ENCODE data around the gene TAF8.
A peak's percentile ranks its signal among the peaks of the same experiment; 100 is the strongest.

Gene TAF8

DNA sequence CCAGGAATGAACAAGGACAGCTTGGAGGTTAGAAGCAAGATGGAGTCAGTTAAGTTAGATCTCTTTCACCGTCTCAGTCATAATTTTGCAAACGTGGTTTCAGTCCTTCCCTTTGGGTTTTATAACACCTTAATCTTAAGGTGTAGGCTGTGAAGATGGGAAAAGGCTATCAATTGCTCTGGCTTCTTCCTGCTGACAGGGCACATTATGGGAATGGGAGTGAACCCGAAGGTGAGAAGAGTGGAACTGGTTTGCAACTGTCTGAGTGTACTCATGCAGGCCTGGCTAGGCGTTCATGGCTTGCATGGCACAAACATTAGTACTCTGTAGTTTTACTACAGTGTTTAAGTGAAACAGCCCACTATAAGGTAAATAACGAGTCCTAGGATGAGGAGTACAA is 9.4 kb downstream of the TAF8 start:
- DNase-seq (ENCODE audit: low read depth): no peak

DNA sequence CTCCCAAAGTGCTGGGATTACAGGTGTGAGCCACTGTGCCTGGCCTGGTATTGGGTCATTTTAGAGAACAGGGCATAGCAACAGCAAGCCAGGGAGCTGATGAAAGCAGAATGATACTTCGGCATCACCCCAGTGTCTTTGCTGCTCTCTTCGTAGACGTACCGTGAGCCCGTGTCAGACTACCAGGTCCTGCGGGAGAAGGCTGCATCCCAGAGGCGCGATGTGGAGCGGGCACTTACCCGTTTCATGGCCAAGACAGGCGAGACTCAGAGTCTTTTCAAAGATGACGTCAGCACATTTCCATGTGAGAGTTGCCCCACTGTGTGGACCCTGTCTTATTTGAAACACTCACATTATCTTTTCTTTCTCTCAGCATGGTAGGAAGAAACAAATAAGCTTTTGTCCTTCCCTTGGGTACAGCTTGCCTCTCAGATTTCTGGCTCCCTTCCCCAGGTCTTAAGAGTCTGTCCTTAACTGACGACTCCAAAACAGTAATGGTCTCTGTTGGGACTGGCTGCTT is 15.9 kb downstream of the TAF8 start:
- DNase-seq (ENCODE audit: low read depth): no peak

DNA sequence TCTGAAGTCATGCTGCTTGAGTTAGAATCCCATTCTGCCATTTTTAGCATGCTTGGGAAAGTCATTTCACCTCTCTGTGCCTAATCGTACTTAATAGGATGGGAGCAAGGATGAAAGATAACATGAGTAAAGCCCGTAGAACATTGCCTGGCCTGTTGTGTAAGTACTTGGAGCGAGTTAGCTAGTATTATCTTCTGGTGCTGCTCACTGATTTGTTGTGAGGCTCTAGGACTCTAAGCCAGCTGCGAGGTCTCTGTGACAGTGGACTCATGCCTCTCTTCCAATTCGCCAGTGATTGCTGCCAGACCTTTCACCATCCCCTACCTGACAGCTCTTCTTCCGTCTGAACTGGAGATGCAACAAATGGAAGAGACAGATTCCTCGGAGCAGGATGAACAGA is 17.8 kb downstream of the TAF8 start:
- DNase-seq (ENCODE audit: low read depth): no peak

DNA sequence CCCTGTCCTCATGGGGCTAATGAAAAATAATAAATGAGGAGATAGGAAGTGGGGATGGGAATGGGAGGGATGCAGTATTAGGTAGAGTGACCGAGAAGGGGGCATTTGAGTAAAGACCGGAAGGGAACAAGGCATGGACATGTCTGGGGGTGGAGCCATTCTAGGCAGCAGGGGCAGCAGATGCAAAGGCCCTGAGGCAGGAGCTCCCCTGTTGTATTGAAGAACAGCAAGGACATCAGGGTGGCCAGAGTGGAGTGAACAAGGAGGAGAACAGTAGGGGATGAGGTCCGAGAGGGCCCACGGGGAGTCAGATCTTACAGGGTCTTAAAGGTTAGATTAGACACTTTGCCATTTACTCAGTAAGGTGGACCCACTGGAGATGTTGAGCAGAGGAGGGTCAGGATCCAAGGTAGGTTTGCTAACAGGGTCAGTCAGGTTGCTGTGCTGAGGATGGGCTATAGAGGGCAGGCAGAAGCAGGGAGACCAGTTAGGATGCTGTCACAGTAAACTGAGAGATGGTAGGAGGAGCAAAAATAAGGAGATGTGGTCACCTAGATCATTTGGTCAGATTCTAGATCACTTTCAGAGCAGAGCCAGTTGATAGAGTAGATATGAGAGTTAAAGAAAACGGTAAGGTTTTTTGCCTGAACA is 18.7 kb downstream of the TAF8 start:
- DNase-seq (ENCODE audit: low read depth): no peak

DNA sequence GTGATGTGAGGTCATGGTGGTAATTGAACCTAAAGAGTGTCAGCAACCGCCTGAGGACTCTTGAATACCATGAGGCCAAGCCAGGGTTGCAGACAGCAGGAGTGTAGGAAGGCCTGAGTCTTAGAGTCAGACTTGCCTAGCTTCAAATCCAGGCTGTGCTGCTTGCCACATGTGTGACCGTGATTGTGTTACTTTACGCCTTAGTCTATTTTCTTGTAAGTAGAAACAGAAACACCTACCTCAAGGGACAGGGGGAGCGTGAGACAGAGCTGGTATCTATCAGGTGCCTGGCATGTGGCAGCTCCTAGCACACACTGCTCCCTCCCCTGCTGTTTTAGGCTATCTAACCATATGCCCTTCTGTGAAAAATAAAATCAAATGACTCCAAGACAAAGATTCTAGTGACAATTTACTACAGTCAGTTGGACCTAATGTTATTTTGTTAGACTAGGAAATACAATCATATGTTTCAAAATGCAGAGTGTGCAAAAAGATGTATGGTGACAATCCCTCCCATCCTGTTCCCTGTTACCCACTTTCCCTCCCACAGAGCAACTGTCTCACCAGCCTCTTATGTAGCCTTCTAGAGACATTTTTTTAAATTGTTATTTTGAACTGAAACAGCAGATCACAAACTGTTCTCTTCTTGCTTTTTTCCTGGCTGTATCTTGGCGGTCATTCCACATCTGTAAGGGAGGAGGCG is 21.7 kb downstream of the TAF8 start:
- no peak for DNase-seq (ENCODE audit: low read depth)

DNA sequence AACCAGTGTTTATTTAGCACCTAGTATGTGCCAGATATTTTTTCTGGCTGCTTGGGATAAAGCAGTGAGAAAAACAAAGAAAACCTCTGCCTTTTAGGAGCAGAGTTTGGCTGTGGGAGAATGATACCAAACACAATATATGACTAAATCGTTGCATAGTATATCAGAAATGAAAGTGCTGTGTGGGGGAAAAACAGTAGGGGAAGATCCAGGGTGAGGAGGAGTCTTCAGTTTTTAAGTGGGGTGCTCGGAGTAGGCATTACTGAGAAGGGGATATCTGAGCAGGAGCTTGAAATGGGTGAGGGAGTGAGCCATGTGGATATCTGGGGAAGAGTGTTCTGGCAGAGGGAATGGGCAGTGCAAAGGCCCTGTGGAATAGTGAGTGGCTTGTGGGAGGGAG is 23.0 kb downstream of the TAF8 start:
- no peak for DNase-seq (ENCODE audit: low read depth)

DNA sequence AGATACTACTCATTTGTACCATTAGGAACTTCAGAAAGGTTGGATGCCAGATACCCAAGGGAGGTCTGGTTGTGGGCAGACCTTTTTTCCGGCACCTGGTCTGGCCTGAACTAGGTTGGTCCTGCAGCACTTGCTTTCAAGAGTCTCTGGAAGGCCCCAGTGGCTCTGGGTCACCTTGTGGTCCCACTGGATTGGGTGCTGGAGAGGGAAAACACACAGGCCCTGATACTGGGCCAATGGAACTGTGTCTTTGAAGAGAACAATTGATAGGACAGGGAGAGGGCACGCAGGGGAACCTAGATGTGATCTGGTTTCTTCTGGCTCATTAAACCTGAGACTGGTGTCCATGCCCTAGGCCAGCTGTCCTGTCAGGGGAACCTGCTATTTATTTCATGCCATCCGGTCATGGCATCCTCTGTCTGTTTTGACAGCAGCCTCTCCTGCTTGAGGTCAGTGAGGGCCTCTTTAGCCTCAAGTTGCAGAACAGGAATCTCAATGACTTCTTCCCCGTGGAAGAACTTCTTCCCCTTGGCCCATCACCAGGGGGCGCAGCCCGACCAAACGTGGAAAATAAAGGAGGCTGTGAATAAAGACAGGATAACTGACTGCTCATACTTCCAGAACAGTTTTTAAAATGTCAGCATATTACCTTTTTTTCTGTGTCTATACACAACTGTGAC is 25.0 kb downstream of the TAF8 start:
- DNase-seq (ENCODE audit: low read depth): peak; percentile 35

DNA sequence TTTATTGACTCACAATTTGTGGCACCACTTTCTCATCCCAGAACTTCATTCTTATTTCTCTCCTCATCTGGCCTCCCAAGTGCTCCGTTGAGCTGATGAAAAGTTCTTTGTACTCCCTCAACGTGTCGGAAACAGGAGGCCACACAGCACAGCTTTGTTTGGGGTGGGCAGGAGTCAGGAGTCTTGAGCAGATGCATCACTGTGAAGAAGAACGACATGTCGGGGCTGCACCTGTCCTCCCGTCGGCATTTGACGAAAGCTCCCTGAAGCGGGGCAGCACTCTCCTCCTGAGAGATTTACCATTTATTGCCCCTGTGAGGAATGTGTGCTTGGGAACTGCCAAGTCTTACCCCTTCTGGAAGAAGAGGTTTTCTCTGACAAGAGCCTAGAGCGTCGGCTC is 28.1 kb downstream of the TAF8 start:
- no peak for DNase-seq (ENCODE audit: low read depth)

DNA sequence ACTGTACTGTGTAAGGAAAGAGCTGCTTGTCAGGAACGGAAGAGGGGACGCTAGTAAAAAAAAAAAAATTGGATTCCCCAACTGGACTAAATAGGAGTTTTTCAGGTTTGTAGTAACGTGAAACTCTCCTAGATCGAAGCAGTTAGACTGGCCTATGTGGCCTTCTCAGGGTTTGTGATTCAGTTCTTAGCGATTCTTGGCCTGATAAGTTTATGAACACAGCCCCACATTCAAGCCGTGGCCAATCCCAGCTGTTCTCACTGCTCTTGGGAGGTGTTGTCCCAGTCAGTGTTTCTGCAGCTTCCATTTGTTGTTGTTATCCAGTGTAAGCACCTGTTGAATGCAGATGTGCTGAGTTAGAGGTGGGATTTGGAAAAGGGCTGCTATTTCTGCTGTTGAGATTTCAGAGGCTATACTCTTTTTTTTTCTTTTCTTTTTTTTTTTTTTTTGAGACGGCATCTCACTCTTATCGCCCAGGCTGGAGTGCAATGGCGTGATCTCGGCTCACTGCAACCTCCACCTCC is 29.7 kb downstream of the TAF8 start:
- no peak for DNase-seq (ENCODE audit: low read depth)

DNA sequence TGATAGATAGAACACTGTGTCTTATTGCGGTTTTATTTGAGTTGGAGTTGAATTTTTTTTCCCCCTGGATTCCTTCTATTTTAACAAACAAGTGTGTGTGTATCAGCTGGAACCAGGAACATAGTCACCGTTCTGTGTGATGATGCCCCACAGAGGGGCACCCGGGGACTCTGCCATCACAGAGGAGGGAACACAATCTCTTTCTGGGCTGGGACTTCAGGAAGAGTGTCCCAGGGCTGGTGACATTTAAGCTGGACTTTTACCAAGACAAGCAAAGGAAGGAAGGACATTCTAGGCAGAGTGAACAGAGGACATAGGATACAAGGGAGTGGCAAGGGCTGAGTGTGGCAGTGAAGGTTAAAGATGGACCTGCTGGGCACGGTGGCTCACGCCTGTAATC is 33.2 kb downstream of the TAF8 start:
- no peak for DNase-seq (ENCODE audit: low read depth)

DNA sequence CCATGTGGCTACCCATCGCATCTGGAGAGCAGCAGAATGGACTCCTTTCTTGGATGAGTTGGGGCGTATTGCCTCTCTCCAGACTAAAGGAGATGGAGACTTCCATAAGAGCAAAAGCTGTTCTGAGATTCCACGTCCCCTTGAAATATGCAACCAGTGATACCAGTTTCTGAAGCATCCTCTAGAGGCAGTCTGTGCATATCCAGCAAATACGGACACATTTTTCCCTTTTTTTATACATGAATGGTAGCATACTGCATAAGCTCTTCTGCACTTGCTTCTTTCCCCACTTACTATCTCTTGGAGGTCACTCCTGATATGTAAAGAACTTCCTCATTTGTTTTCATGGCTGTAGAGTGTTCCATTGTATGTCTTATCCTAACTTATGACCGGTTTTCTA is 34.6 kb downstream of the TAF8 start:
- no peak for DNase-seq (ENCODE audit: low read depth)

DNA sequence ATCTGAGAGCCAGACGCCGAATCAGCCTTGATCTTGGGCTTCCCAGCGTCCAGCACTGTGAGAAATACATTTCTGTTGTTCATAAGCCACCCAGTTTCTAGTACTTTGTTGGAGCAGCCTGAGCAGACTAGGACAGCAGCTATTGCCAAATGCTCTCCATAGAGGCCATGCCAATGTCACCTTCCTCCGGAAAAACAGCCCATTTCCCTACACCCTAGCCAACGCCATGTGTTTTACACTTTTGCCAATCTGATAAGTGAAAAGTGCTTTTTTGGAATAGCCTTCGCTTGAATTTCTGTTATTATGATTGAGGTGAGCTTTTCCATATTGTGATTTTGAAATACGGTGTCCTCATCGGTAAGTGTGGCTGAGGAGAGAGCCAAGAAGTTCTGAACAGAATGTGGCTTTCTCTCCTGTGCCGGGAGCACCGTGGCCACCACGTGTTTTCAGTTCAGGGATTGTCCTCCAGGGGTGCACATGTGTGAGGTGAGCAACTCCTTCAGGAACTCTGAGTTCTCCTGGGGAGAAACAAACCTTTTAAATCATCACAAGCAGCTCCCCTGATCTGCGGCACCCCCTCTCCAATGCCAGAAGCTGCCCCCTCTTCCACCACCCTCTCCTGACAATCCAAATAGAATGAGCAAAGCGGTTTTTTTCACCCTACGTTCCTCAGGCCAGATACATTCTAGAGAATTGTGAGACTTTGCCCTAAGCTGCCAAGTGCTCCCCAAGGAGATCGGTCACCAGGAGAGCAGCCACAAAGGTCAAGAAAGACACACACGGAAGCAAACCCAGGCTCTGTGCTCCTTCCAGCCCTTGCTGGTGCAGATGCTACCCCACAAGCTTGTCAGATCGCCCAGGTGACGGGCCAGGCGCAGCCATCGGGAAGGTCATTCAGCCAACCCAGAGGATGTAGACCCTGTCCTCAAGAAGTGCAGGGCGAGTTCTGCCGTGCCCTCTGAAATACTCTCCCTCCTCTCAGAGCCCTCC is 36.0 kb downstream of the TAF8 start:
- DNase-seq (ENCODE audit: low read depth): no peak

DNA sequence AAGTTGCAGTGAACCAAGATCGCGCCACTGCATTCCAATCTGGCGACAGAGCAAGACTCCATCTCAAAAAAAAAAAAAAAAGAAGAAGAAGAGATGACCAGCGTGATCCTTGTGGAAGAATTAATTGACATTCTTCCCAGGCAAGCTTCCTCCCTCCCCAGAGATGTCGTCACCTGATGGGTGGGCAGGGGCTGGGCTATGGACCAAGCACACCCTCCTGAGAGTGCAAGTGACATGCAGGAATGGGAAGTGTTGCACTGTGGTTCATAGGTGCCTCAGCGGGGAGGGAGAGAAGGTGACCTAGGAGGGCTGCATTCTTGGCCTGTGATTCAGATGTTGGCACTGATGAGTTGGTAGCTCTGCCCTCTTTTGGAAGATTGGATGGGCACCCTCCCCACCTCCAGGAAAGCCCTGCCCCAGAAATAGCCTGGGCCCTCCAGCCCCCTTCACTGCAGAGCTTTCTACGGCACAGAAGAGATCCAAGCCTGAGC is 37.8 kb downstream of the TAF8 start:
- DNase-seq (ENCODE audit: low read depth): no peak

DNA sequence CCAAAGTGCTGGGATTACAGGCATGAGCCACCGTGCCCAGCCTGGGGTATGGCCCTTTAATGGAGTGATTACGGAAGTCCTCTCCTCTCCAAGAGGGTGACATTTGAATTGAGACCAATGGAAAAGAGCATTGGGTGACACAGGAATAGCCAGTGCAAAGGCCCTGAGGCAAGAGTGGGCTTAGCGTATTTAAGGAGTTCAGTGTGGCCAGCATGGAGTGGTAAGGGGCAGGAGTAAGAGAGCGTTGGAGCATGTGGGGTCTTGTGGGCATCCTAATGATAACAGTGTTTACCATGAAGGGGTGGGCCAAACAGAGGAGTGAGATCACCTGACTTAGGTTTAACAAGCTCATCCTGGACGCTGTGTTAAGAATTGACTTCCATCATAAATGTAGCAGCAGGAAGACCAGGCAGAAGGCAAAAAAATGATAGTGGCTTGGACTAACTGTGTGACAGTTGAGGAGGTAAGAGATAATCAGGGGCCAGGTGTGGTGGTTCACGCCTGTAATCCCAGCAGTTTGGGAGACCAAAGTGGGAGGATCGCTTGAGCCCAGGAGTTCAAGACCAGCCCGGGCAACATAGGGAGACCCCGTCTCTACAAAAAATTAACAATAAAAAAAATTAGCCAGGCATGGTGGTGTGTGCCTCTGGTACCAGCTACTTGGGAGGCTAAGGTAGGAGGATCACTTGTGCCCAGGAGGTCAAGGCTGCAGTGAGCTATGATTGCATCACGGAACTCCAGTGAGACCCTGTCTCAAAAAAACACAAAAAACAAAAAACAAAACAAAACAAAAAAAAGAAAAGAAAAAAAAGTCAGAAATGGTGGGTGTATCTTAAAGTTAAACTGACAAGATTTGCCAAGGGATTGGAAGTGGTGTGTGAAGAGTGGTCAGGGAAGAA is 40.7 kb downstream of the TAF8 start:
- DNase-seq (ENCODE audit: low read depth): no peak

DNA sequence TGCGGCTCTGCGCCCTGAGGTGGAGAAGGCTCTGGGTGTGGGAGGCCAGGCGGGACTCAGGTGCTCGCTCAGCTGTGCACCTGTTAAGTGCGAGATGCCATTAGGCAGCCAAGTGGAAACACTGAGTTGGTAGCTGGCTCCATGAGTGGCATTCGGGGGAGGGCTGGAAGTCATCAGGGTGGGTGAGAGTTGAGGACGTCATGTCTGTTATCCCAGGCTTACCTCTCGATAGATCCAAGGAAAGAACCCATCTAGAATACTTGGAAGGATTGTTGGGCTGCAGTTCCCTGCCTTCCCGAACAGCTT is 41.3 kb downstream of the TAF8 start:
- no peak for DNase-seq (ENCODE audit: low read depth)

DNA sequence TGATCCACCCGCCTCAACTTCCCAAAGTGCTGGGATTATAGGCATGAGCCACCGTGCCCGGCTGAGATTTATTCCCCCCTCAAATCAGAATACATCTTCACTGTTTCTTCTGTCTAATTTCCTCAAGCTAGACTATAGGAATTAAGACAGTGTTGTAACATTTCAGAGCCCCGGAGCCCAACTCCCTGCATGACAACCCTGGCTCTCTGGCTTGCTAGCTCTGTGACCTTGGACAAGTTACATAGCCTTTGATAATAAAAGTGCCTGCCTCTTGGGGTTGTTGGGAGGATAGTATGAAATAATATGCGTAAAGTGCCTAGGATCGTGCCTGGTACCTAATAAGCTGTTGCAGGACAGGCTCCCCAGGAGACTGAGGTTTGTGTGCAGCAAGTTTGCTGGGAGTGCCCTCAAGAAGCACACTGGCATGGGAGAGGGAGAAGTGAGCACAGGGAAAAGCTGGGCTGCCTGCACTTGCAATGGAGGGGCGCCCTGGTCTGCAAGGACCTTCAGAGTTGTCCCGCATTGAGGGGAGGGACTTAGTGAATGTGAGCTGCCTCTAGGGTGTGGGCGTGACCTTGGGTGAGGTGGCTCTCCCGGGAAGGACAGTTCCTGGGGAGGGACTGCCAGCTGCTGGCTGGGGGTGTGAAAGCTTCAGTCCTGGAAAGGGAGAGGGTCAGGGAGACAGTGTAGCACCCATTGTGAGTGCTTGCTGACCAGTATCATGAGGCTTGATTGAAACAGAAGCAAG is 43.4 kb downstream of the TAF8 start:
- no peak for DNase-seq (ENCODE audit: low read depth)

DNA sequence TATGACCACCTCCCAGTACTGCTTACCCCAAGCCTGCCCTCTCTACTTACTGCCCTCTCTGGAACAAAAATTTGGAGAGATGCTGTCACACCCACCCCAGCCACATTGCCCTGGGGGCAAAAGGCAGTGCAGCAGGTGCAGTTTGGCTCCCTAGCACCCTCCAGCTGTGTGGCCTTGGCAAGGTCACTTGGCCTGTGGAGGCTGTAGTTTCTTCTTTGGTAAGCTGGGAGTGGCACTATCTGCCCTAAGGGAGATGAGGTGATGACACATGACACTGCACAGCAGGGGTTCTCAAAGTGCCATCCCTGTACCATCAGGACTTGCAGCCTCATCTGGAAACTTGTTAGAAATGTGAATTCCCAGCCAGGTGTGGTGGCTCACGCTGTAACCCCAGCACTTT is 44.8 kb downstream of the TAF8 start:
- DNase-seq (ENCODE audit: low read depth): no peak

DNA sequence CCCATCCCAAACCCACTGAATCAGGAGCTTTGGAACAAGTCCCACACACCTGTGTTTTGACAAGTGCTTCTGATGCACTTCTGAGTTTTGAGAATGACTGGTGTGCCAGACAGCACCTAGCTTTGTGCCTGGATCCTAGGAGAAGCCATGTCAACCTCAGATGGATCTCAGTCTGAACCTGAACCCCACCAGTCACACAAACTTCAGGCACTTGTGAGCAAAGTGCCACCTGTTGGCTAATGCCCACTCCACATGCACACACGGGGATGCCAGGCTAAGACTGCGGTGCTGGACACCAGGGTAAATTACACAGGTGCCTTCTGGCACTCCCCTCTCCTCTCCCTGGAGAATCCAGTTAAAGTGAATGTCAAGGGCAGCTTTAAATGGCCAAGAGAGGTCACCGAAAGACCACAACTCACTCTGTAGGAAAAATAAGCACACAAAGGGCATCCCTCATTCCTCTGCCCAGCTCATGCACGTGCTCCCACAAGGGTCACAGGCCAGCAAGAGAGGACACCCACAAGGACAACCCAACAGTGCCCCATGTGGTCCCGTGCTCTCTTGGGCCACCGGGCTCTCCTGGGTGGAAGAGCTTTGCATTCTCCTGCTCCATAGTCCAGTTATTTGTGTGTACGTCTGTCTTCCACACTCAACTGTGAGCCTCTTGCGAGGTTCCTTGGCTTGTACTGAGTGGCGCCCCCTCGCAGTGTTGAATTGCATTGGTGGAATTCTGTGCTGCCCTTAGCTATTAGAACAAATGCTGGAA is 45.6 kb downstream of the TAF8 start:
- DNase-seq (ENCODE audit: low read depth): no peak

DNA sequence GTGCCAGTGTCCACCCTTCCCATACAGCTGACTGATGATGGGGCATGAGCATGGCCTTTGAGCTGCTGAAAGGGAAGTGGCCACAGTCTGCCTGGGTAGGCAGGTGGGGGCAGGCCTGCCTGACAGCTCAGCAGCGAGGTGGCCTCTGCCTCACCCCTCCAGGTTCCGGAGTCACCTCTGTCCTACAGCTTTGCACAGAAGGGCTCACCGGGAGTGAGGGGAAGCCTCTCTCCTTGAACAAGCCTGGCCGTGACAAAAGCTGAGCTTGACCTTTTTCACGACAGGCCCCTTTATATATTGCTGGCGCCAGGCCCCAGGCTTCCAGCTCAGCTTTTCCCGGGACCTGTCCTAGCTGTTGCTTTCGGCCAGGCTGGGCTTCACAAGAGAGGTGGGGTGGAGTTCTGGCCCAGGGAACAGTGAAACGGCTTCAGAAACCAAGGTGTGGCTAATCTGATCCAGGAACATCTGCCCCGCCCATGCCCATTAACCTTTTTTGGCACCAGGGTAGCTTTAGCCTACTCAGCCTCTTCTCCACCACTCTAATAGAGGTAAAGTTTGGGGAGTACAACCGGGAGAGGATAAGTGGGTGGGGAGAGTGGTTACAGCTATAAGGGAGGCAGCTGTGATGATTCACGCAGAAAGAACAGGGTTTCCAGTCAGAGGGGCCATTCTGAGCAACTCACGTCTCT is 49.2 kb downstream of the TAF8 start:
- no peak for DNase-seq (ENCODE audit: low read depth)

Measured in stimulated activated CD4-positive, alpha-beta T cell treated with anti-CD3 and anti-CD28 coated beads, Interleukin-2, amount 100 ng/mL, for 4 hours (primary cell).